HG03432 (cell line): Measurements from ENCODE around the gene CA10.

Experiments used
- ATAC-seq: cut with Tn5 transposase; IDR thresholded peaks from one replicate; pipeline ENCODE4 v1.9.1; 2021; ENCODE audit warnings: mild to moderate bottlenecking, moderate library complexity; ENCODE audit not compliant: unreplicated experiment

CA10 gene

DNA sequence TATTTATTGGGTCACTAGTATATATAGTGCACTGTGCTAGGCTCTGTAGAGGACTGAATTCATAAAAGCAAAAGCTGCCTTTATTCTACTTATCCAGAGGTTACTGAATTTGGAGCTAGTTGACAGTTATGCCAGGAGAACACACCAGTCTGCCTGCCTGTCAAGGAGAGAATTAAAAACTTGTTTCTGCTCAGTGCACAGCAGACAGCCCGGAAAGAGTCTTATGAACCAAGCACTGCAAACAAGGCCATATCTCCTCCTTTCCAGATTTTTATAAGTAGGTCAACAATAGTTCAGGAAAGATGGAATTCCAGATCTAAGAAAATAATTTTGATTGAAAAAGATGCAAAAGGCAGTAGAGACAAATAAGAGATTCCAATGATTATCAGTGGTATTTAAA, 267.8 kb downstream of the CA10 start:
- ATAC-seq = no peak

DNA sequence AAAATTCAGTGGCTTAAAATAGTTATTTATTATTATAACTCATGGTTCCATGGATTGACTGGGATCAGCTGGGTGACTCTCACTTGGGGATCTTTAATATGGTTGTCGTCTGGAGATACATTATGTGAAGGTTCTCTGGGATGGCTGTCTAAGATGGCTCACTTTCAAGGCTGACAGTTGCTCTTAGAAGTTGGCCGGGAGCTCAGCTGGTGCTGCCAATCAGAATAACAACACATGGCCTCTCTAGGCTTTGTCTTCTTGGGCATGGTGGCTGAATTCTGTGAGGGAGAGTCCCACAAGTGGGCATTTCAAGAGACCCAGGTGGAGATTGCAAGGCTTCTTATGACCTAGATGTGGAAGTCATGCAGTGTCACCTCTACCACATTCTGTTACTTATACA, 269.7 kb downstream of the CA10 start:
- no peak for ATAC-seq

DNA sequence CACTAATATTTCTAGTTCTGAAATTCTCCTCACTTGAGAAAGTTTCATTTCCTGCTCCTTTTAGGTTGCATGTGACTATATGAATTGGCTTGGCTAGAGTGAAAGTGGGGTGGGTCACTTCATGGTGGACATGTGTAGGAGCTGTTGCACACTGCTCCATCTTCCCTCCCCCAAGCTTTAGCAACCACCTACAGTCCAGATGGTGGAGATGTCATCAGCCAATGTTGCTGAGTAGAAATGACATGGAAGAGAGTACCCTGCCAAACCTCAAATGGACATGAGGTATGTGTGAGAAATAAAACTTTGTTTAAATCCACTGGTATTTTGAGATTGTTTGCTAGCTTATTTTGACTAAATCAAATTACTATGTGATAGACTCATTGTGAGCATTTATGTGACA, 281.5 kb downstream of the CA10 start:
- ATAC-seq = no peak

DNA sequence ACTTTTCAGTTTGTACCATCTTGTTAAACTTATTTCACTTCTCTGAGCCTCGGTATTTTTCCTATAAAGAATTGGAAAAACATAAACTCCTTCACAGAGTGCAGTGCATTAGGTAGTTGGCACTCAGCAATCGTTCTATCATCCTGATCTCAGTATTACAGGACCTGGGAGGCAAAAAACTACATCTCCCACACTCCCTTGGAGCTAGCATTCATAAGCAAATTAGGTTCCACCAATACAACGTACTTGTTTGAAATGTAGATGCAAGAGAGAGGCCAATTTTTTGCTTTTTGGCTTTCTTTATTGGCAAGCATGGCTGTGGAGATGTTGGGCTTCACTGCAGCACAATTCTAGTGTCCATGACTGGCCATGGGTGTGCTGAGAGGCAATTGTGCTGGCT, 285.2 kb downstream of the CA10 start:
- ATAC-seq = no peak

DNA sequence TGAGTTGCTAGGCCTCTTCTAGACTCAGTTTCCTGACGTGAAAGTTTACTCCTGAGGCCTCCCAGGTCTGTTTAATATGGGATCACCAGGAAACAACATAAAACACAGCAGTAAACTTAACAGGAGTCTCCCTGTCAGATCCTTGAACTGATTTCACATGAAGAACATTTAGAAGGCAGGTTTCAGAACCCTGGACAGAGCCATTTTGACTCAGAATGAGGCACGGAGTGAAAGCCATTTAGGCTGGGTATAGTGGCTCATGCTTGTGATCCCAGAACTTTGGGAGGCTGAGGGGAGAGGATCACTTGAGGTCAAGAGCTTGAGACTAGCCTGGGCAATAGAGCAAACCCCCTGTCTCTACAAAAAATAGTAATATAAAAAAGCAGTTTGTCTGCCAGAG, 289.1 kb downstream of the CA10 start:
- no peak for ATAC-seq

DNA sequence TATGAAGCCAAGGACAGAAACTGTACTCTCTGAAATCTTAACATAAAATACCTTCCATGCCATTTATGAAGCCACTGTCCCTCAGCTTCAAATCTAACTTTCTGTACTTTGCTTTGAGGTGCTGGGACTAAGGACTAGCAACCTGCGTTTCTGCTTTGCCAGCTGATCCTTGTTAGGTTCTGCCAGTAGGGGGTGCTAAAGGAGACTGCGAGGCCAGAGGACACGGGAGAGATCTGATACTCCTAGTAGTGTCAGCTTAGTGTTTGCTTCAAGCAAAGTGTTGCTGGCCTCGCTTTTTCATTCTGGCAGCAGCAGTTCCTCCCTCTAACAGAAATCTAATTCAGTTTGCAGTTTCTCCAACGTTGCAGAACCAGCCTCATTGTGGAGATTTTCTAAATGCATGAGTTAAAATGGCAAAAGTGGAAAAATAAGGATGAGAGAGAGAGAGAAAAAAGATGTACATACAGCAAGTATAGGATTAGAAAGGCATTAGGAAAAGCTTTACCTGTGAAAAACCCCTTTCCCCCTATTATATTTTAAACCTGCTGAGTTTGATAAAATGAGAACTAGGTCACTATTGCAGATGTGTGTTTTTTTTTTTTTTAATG, 297.5 kb downstream of the CA10 start:
- no peak for ATAC-seq

DNA sequence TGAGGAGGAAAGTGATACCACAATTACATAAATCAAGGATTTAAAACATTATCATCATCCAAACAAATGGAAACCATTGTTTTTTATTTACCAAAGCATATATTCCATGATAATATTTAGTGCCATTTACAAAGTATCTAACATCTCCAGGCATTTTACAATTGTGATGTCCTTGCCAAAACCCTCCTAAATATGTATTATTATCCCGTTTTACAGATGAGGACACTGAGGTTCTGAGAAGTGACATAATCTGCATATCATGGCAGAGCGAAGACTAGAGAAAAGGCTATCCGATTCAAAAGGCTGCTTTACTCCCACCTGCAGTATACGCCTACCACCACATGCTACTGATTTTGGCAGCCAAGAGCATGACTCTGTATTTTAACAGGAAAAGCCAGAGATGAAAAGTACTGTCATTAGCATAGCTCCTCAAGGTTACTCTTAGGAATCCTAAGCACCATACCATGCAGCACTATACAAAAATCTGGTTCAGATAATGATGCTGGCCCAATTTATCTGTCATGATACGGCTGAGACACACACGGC, 301.4 kb downstream of the CA10 start:
- ATAC-seq = no peak

DNA sequence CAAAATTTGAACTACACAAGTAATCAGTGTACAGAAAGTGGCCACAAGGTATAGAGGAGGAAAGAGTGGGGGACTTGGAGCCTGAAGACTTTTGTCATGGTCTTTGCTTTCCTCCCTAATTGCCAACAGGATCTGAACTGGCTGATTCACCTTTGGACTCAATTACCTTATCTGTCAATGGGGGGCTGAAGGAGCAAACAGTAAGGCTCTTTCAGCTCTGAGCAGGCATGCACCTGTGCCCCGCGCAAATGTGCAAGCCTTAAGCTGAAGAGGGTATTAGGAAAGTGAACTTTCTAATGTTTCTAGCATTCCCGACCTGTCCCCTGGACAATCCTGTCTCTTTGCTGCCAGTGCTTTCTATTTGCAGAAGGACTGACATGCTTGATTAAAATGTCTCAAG, 302.7 kb downstream of the CA10 start:
- no peak for ATAC-seq

DNA sequence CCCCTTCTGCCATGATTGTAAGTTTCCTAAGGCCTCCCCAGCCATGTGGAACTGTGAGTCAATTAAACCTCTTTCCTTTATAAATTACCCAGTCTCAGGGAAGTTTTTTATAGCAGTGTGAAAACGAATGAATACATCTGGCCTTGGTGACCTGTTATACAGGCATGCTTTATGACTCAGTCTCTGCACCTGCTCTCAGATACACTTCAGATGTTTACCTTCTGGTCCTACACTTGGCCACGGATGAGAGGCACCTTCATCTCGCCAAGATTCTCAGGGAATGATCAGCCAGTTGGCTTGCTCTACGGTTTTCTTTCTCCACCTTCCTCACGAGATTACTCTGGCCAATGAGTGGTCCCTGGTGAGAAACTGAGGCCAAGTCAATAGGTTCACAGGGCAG, 304.7 kb downstream of the CA10 start:
- ATAC-seq = no peak

DNA sequence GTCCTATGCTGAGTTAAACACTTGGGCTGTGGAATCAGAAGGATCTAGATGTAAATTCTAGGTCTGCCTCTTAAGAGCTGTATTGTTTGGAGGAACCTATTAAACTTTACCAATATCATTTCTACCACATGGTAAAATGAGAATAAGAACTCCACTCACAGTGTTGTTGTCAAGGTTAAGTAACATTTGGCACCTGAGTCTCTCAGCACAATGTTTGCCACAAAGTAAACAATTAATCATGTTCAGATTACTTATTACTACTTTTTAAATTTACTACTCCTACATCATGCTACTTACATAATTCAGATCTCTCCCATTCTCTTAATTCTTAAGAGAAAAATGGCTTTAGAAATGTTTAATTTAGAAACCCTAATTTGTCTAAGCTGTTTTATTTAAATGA, 305.9 kb downstream of the CA10 start:
- no peak for ATAC-seq

DNA sequence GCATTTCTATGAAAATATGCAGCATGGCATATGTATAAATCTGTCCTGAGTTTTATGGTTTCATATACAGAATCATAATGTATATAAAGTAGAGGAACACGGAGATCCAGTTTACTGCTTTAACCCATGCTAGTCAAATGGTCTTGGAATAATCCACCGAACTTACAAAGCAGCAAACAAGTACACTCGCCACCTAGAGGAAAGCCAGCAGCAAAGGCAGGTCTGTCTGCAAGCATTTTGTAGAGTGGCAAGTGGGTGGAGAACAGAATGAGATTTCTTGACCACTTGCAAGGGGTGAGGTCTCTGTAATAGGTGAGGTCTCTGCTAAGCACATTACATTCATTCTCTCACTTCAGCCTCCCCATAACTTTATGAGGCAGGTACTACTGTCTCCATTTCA, 308.3 kb downstream of the CA10 start:
- ATAC-seq = no peak

DNA sequence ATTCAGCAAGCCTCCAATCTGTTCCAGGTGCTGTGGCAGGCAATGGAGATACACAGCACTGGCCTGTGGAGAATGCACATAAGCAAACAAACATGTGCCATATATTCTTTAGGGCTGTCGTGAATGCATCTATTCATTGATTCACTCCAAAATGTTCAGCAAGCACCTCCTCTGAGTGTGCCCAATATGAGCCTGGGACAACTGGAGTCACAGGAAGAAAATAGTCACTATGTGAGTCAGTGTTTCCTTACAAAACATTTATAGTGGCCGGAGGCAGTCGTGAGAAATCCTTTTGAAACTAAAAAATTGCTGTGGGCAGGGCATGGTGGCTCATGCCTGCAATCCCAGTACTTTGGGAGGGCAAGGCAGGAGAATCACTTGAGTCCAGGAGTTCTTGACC, 310.1 kb downstream of the CA10 start:
- ATAC-seq = no peak

DNA sequence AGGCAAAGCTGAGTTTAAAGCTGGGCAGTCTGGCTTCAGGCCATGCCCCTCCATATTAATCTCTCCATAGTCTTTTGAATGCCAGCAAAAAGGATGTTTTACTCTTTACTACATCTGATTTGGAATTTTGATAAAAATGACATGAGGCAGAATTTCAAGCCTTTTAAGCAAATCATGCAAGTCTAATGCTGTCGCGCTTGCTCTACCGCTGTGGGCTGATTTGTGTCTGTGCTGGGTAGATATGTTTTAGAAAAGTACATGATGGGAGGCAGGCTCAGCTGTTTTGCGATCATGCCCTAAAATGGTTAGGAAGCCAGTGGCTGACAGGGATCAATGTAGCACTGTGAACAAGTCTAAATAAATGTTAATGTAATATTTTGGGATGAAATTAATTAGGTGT, 311.9 kb downstream of the CA10 start:
- ATAC-seq = no peak

DNA sequence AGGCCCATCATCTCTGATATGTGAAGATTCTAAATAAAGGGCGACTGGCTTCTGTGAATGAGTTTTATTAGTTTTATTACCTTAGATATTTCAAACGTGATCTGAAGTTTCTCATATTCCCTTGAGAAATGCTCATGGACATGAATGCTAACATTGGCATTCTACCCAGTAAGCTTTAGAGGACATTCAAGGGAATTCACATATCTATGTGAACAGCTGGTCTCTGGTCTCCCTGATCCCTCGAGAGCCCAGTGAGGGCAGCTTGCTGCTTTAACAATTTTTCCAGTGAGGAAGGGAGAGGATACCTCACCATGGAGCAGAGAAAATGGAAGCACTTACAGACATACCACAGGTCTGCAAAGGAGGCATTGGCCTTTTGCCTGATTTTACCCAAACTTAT, 312.7 kb downstream of the CA10 start:
- ATAC-seq = no peak

DNA sequence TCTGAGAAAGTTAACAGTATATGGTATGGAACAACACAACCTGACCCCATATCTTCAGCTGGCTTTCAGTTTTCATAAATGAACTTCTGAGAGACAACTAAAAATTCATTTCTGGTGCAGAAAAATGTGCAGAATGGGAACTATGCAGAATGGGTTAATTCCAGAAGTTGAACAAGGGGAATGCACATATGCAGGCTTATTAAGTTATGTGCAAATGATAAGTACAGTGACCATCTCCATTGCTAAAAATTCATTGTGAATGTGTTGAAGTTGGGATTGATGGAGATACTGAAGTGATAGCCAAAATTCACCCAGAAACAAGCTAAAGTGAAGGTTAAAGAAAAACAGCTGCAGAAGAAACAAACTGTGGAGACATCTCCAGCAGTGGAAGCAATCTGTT, 315.8 kb downstream of the CA10 start:
- ATAC-seq = no peak

DNA sequence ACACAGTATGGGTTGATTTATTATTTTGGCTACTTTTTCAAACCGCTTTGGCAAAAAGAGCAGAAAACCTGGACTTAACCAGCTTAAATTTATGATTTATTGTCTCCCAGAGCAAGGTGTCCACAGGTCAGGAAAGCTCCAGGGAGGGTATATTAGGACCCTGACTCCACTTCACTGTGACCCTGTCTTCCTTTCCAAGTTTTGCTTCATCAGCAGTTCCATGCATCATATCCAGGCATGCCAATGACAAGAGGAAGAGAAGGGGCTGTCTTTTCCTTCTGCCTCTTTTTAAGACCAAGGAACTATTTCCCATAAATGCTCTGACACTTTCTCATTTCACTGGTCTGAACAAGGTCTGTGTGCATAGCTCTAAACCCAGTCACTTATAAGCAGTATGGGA, 316.8 kb downstream of the CA10 start:
- ATAC-seq = no peak

DNA sequence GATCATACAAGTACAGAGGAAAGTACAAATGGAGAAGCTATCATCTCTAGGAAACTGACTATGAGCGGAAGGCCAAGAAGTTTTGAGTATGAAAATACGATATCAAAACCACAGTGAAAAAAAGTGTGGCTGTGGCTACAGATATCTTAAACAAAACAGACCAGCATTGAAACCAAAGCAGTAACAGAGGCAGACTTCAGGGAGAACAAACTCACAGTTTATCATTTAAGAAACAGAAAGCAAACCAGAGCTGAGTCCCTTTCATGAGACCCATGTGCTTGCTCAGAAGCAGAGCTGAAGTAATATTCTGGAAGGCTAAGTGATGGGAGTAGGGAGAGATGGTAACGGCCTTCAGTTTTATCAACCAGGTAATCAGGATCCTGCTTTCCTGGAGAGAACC, 317.8 kb downstream of the CA10 start:
- ATAC-seq = no peak

DNA sequence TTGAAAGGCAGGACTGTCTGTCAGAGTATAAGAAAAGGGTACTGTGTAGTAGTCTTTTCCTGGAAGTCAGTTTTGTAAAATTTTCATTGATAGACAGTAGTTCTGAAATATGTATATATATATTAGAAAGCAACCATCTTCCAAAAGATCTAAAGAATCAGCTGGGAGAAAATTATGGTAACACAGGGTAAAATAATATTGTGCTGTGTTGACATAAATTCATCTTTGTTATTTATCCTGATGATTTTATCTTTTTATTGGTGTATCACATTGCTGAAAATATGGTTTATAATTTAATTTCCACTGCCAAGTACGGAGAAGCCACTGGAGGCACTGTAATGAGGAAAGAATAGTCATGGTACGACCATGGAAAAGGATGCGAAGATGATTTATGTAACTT, 324.9 kb downstream of the CA10 start:
- no peak for ATAC-seq

DNA sequence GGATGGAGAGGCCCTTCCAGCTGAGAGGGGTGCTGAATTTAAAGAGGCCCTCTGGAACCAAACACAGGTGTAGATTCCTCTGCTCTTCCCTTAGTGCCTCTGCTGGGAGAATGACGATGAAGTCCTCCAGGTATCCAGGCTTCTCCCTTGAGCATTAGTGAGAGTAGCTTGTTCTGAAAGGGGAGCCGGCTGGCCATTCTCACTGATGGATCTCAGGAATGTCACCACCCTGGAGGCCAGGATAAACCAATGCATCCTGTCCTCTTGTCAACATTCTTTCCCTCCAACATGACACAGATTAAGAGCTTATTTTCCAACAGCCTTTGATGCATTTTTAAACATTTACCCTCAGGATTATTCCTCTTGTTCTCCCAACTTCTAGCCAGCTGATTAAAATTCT, 325.5 kb downstream of the CA10 start:
- no peak for ATAC-seq

DNA sequence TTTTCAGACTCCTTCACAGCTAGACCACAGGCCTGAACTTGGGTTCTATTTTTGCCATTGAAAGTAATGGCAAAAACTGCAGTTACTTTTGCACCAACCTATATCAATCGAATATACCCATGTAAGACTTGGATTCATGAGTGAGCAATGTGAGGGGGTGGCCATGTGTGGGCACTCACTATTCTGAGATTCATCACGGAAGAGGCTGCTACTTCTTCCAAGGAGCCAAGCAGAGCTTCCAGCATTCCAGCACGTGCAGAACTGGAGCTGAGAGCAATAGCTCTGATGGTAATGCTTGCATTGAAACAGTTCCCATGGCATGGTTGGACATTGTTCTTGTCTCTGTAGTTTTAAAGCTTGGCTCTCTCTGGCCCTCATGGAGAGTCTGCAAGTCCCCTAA, 327.6 kb downstream of the CA10 start:
- no peak for ATAC-seq

DNA sequence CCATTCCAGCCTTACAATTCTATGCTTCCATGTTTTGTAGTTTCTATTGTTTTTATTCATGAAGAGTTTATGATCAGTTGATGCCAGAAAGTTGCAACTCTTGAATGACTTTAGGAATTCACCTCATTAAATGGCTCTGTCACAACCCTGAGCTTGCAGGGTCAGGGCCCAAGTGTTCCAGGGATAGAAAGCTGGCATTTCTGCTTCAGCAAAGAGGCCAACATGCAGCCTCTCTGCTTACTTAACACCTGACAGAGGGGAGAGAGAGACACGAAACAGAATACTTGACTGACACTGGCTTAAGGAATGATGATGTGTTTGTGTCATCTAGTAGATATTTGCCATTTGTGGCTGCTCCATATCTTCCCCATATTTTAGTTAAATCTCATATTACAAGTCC, 328.1 kb downstream of the CA10 start:
- no peak for ATAC-seq

DNA sequence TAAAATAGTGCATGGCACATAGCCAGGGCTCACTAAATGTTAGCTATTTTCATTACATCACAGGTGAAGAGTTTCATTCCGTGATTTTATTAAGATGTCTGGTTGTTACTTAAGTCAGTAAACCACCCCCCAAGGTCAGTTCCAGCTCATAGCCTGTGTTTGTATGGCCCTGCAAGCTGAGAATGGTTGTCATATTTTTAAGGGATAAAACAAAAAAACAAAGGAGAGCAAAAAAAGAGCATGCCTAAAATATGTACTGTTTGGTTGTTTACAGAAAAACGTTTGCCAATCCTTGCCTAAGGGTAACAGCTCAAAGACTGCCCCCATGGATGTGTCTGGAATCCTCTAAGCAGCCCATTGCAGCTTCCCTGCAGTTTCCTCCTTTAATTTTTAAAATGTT, 329.6 kb downstream of the CA10 start:
- no peak for ATAC-seq

DNA sequence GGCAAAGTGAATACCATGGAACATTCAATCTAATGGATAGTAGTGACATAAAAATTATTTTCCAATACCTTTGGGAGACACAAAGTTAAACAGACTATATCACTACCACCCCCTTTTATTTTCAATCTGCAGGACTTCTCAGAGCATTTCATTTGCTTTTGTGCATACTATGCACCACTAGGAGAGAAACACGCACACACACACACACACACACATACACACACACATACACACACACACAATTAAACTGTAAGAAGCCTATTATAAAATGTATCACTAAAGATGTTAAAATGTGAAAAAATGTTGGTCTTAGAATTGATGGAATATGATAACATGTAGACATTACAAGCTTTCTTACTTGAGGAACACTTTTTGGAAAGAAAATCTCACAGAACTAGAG, 331.4 kb downstream of the CA10 start:
- ATAC-seq = no peak
